HG03342 (cell line): Measurements from ENCODE around the gene PHACTR3.
"Not testable (repeated sequence)": the region's sequence is repeated elsewhere in the genome, so short reads cannot be mapped to it uniquely, and the experiment has no call there.

Experiments
- ATAC-seq: cut with Tn5 transposase; IDR thresholded peaks from one replicate; pipeline ENCODE4 v1.9.1; 2021; ENCODE audit warnings: mild to moderate bottlenecking, moderate library complexity; ENCODE audit not compliant: unreplicated experiment

PHACTR3 gene

GRCh38 chr20:59618585-59618984 is 14.2 kb downstream of the PHACTR3 start:
- ATAC-seq: not testable (repeated sequence)

GRCh38 chr20:59620860-59621505 is 16.6 kb downstream of the PHACTR3 start:
- no peak for ATAC-seq

GRCh38 chr20:59622496-59622895 is 18.2 kb downstream of the PHACTR3 start:
- no peak for ATAC-seq

GRCh38 chr20:59623133-59623532 is 18.8 kb downstream of the PHACTR3 start:
- ATAC-seq: no peak

GRCh38 chr20:59623583-59623982 is 19.2 kb downstream of the PHACTR3 start:
- no peak for ATAC-seq

- no peak for ATAC-seq
These were observed 20.1 kb downstream of the PHACTR3 start for GRCh38 chr20:59624401-59624800.

- ATAC-seq: no peak
These were observed 21.0 kb downstream of the PHACTR3 start for GRCh38 chr20:59625214-59625922.

GRCh38 chr20:59627298-59627697 is 23.0 kb downstream of the PHACTR3 start:
- no peak for ATAC-seq

GRCh38 chr20:59628171-59628570 is 23.8 kb downstream of the PHACTR3 start:
- ATAC-seq: no peak

GRCh38 chr20:59629141-59630045 is 25.1 kb downstream of the PHACTR3 start:
- no peak for ATAC-seq

- ATAC-seq: no peak
These were observed 26.2 kb downstream of the PHACTR3 start for GRCh38 chr20:59630526-59630925.

- no peak for ATAC-seq
These were observed 27.6 kb downstream of the PHACTR3 start for GRCh38 chr20:59631751-59632540.

GRCh38 chr20:59632541-59633113 is 28.3 kb downstream of the PHACTR3 start:
- no peak for ATAC-seq

- ATAC-seq: no peak
These were observed 29.4 kb downstream of the PHACTR3 start for GRCh38 chr20:59633656-59634251.

GRCh38 chr20:59634435-59635005 is 30.2 kb downstream of the PHACTR3 start:
- ATAC-seq: no peak

- no peak for ATAC-seq
These were observed 32.5 kb downstream of the PHACTR3 start for GRCh38 chr20:59636766-59637370.

GRCh38 chr20:59640267-59640666 is 35.9 kb downstream of the PHACTR3 start:
- ATAC-seq: no peak

- no peak for ATAC-seq
These were observed 39.3 kb downstream of the PHACTR3 start for GRCh38 chr20:59643615-59644061.

GRCh38 chr20:59644371-59644939 is 40.1 kb downstream of the PHACTR3 start:
- ATAC-seq: no peak
